Skeletal muscle satellite cell (primary cell): ENCODE data around the gene COPS4.
A peak's percentile ranks its signal among the peaks of the same experiment; 100 is the strongest.
"Not testable (repeated sequence)": the region's sequence is repeated elsewhere in the genome, so short reads cannot be mapped to it uniquely, and the experiment has no call there.

Source experiments
- H3K27me3 ChIP-seq: 2 replicates; pipeline ENCODE4 v1.7.0; 2013; ENCODE audit warnings: low read length; ENCODE audit not compliant: control insufficient read depth, insufficient read depth
- H3K36me3 ChIP-seq: 2 replicates; pipeline ENCODE4 v1.7.0; 2013; ENCODE audit warnings: mild to moderate bottlenecking, control low read depth, low read length; ENCODE audit not compliant: insufficient read depth
- H3K4me1 ChIP-seq: 2 replicates; pipeline ENCODE4 v1.7.0; 2013; ENCODE audit warnings: low read length; ENCODE audit not compliant: control insufficient read depth, insufficient read depth
- H3K4me2 ChIP-seq: 2 replicates; pipeline ENCODE4 v1.7.0; 2013; ENCODE audit warnings: mild to moderate bottlenecking, low read length
- H3K4me3 ChIP-seq: 2 replicates; pipeline ENCODE4 v1.7.0; 2013; ENCODE audit warnings: low read length
- H3K9ac ChIP-seq: 2 replicates; pipeline ENCODE4 v1.7.0; 2013; ENCODE audit warnings: mild to moderate bottlenecking, low read depth, low read length, moderate library complexity
- H3K9me3 ChIP-seq: replicated peaks from 2 replicates; pipeline ENCODE4 v1.7.0; 2013; ENCODE audit warnings: mild to moderate bottlenecking, control low read depth, low read length

COPS4 gene

DNA sequence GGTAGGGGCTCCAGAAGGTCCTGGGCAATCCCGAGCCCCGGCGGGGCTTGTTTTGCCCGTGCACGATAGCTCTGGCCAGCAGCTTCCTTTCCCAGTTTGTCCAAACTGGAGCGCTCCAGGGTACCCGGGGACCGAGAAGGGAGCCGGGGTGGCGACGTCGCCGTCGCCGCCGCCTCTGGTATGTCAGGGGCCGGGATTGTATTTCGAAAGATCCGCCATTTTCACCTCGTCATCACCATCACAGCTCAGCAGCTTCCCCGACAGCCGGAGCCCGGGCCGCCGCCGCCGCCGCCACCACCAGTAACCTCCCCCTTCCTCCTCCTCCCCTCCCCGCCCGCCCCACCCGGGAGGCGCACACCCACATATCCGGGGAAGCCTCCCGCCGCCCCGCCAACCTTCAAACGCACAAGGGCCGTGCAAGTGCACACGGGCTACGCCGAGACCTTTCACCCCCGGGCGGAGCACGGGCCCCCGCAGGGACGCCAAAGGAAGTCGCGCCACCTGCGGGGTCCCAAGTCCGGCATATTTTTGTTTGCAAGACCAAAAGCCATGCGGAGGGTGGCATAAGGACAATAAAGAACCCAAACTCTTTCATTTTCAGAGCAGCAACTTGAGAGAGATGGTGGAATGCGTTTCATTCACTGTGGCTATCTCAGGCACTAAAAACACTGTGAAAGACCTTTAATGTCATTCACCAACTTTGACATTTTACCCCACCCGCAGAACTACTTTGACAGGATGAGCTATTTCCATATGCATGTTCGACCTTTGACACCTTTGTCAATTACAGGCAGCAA is 24.3 kb upstream of the COPS4 start, which contains the start of gene LIN54:
TSS of gene LIN54 (minus strand) at position 302 of the 797 bp plus-strand sequence. CDS start 25,979 bp downstream, outside the sequence.
- Histone ChIP-seq H3K9ac (peak within 1 kb of the TSS; percentile 96), H3K4me1 (peaks cover 24% of the 10 kb centered on the region), H3K4me2 (peak within 1 kb of the TSS; percentile 88), H3K4me3 (peak within 1 kb of the TSS; percentile 89), H3K27me3 (no peaks in the 10 kb centered on the region), H3K9me3 (no peaks in the 10 kb centered on the region), H3K36me3 (no peaks in the 10 kb centered on the region)

- peak overlapping the region; percentile 96 for H3K9ac ChIP-seq
Measured at GRCh38 chr4:83011689-83012199, 23.2 kb upstream of the COPS4 start.

DNA sequence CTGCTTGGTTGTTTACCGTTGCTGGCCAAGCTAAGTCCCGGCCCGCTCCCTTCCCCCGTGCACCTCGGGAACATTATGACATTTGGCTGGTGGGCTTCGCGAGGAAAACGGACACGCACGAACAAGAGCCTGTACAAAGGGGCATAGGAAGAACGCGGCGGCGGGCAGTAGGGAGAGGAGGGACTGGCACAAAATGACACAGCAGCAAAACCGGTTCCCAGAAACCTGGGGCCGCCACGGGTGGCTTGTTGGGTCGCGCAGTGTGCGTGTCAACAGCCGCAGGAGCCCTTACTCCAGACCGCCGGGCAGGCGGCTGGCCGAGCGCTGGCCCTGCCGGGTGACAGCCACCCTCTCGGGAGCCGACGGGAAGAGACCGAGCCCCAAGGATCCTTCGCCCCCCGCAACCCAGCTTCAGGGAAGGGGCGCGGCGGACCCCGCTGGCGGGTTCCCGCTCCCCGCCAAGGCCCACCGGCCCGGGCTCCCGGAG is 22.7 kb upstream of the COPS4 start:
- peak overlapping the region; percentile 96 for H3K9ac ChIP-seq

More at GRCh38 chr4:83011689-83012199, 23.2 kb upstream of the COPS4 start:
- Histone ChIP-seq H3K4me2 (peak overlapping the region; percentile 88), H3K9me3 (no peaks in the 10 kb centered on the region), H3K4me1 (peaks cover 24% of the 10 kb centered on the region), H3K27me3 (no peaks in the 10 kb centered on the region), H3K4me3 (peak overlapping the region; percentile 89), H3K36me3 (no peaks in the 10 kb centered on the region)

DNA sequence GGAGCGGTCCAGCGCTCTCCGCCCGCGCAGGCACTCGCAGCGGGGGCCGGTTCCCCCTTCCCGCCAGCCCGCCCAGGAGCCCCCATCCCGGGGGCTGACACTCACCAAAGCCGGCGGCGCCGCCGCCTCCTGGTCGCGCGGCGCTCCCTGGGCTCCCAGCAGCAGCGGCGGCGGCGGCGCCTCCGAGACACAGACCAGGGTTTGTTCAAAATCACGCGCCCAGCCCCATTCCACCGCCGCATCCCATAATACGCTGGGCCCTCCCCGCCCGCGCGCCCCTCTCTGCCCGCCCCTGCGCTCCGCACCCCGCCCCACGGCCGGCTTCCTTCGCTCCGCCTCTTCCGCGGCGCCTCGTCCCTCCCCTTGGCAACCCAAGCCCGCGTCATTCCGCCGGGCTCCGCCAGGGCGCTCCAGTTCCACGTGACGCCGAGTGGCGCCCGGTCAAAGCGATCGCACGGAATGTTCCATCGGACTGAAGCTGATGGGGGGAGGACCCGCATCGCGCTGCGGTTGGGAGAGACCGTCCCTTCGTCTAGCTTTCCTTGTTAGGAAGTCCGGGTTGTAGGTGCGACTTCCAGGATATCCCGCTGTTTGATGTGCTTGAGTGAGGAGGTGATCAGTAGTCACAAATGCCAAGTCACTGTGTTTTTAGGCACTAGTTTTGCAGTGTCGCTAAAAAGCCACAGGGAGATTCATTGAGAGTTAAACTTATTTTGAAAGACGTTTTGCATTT is 22.1 kb upstream of the COPS4 start:
- Histone ChIP-seq H3K9me3 (no peaks in the 10 kb centered on the region), H3K4me1 (peaks cover 24% of the 10 kb centered on the region), H3K27me3 (no peaks in the 10 kb centered on the region), H3K9ac (peak overlapping the region; percentile 96), H3K4me2 (peak overlapping the region; percentile 88), H3K4me3 (peak overlapping the region; percentile 89), H3K36me3 (no peaks in the 10 kb centered on the region)

More for the DNA sequence above, 22.7 kb upstream of the COPS4 start:
- H3K27me3 ChIP-seq: no peaks in the 10 kb centered on the region
- no peaks in the 10 kb centered on the region for H3K9me3 ChIP-seq
- peaks cover 24% of the 10 kb centered on the region for H3K4me1 ChIP-seq
- H3K4me3 ChIP-seq: peak overlapping the region; percentile 89
- H3K36me3 ChIP-seq: no peaks in the 10 kb centered on the region
- H3K4me2 ChIP-seq: peak overlapping the region; percentile 88

DNA sequence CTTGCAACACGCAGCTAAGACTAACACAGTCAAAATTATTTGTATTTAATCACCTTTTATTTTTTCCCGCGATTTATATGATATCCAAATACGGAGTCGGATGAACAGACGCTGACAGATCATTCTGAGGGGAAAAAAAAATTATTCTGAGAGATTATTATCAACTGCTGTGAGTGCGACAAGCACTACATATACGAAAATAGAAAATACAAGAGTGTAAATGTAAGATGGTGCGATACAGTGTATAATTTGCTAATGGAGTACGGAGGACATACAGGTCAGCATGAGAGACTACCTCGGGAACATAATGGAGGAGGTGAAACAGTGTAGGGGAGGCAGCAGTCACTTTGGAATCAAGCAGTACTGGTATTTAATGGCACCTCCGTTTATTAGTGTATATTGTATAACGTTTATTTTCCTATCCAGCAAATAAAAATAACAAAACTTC is 21.5 kb upstream of the COPS4 start:
- no peaks in the 10 kb centered on the region for H3K36me3 ChIP-seq
- no peaks in the 10 kb centered on the region for H3K9me3 ChIP-seq
- peaks cover 24% of the 10 kb centered on the region for H3K4me1 ChIP-seq
- H3K4me2 ChIP-seq: peak overlapping the region; percentile 80
- peak overlapping the region; percentile 80 for H3K9ac ChIP-seq
- H3K4me3 ChIP-seq: peak overlapping the region; percentile 72
- H3K27me3 ChIP-seq: no peaks in the 10 kb centered on the region

DNA sequence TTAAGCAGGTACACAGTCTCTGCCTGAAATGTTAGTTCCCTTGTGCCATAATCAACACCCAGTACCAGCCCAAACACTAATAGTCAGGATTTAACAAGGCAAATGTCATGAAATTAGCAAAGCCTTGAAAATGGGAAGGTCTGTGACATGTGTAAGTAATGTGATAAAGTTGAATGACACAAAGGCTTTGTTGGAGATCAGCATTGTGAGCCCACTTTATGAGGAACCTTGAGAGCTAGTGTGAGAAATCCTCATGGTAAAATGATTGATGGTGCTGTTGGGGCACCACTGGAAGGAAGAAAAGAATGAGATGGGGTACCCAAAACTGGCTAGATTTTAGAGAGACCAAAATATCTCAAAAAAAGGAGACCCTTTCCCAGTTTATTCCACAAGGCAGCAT is 21.1 kb upstream of the COPS4 start:
- Histone ChIP-seq H3K27me3 (no peaks in the 10 kb centered on the region), H3K4me1 (peaks cover 23% of the 10 kb centered on the region), H3K4me3 (peak overlapping the region; percentile 72), H3K9me3 (no peaks in the 10 kb centered on the region), H3K4me2 (peak overlapping the region; percentile 80), H3K9ac (peak overlapping the region; percentile 80), H3K36me3 (no peaks in the 10 kb centered on the region)

GRCh38 chr4:83019794-83020494 is 15.0 kb upstream of the COPS4 start:
- H3K4me1 ChIP-seq: peaks cover 9% of the 10 kb centered on the region
- peaks cover 3% of the 10 kb centered on the region for H3K9me3 ChIP-seq
- H3K9ac ChIP-seq: no peak overlapping the region
- no peaks in the 10 kb centered on the region for H3K36me3 ChIP-seq
- no peak overlapping the region for H3K4me3 ChIP-seq
- no peak overlapping the region for H3K4me2 ChIP-seq
- no peaks in the 10 kb centered on the region for H3K27me3 ChIP-seq

DNA sequence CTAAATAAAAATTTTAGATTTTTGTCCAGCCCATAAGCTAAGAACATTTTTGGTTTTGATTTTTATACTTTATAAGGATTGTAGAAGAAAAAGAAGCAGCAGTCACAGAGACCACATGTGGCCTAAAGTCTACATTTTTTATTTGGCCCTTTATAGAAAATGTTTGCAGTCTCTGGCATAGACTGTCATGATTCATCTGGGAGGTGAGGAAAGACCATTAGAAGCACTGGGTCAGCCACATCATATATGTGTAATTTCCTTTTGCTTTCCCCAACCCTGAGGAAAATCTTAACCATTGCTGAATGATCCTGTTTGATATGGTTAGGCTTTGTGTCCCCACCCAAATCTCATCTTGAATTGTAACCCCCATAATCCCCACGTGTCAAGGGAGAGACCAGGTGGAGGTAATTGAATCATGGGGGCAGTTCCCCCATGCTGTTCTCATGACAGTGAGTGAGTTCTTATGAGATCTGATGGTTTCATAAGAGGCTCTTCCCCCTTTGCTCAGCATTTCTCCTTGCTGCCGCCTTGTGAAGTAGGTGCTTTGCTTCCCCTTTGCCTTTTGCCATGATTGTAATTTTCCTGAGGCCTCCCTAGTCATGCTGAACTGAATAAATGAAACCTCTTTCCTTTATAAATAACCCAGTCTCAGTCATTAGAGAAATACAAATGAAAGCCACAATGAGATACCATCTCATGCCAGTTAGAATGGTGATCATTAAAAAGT is 12.1 kb upstream of the COPS4 start:
- Histone ChIP-seq H3K4me1 (peaks cover 9% of the 10 kb centered on the region), H3K4me3 (no peak overlapping the region), H3K9me3 (peaks cover 6% of the 10 kb centered on the region), H3K4me2 (no peak overlapping the region), H3K9ac (no peak overlapping the region), H3K36me3 (no peaks in the 10 kb centered on the region), H3K27me3 (no peaks in the 10 kb centered on the region)

- H3K4me3 ChIP-seq, H3K4me2 ChIP-seq, H3K27me3 ChIP-seq, H3K4me1 ChIP-seq, H3K9ac ChIP-seq, H3K36me3 ChIP-seq, H3K9me3 ChIP-seq: not testable (repeated sequence)
Measured at GRCh38 chr4:83023599-83023998, 11.4 kb upstream of the COPS4 start.

- Histone ChIP-seq H3K4me3 (no peak overlapping the region), H3K9me3 (peaks cover 6% of the 10 kb centered on the region), H3K4me2 (no peak overlapping the region), H3K36me3 (no peaks in the 10 kb centered on the region), H3K4me1 (peaks cover 9% of the 10 kb centered on the region), H3K9ac (no peak overlapping the region), H3K27me3 (peaks cover 4% of the 10 kb centered on the region)
Measured at GRCh38 chr4:83024233-83024632, 10.8 kb upstream of the COPS4 start.
